OCI-LY7 (cell line): ENCODE measurements around the gene CLN5.

Experiments
- EZH2phosphoT487 ChIP-seq: fragments of 200-600 bp; sonication (generic); IDR thresholded peaks from 2 replicates; pipeline ENCODE4 v1.6.1; 2018; ENCODE audit warnings: low read depth, borderline replicate concordance, mild to moderate bottlenecking, mixed run types, antibody characterized with exemption, low read length, moderate library complexity, mixed read lengths
- TF ChIP-seq, protein P1 (sequence below): fragments of 200-600 bp; sonication (generic); conservative IDR thresholded peaks from 2 replicates; pipeline ENCODE4 v1.5.1; 2014; ENCODE audit warnings: mild to moderate bottlenecking, antibody characterized with exemption, low read length, moderate library complexity, mixed read lengths

DNA sequence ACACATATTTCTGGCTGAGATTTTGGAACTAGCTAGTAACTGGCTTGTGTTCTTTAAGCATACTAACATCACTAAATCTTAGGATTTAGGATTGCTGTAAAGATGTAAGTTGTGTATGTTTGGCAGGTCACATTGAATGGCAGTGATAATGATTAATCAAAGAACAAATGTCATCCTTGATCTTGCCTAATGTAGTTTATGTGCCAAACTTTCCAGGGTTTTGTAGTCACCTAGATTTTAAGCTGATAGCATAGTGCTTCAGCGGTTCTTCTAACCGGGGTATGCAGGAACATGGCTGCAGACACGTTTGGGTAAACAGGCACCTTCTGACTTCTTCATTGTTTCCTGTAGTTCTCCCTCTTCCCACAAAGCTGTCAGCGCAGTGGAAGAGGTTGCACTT is 9.7 kb downstream of the CLN5 start:
- TF ChIP-seq, protein P1, sequence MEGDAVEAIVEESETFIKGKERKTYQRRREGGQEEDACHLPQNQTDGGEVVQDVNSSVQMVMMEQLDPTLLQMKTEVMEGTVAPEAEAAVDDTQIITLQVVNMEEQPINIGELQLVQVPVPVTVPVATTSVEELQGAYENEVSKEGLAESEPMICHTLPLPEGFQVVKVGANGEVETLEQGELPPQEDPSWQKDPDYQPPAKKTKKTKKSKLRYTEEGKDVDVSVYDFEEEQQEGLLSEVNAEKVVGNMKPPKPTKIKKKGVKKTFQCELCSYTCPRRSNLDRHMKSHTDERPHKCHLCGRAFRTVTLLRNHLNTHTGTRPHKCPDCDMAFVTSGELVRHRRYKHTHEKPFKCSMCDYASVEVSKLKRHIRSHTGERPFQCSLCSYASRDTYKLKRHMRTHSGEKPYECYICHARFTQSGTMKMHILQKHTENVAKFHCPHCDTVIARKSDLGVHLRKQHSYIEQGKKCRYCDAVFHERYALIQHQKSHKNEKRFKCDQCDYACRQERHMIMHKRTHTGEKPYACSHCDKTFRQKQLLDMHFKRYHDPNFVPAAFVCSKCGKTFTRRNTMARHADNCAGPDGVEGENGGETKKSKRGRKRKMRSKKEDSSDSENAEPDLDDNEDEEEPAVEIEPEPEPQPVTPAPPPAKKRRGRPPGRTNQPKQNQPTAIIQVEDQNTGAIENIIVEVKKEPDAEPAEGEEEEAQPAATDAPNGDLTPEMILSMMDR = no peak
- TF ChIP-seq EZH2phosphoT487 = no peak
